ENCODE results near the gene CLCF1. TPM values are rescaled to one million over a fixed set of nuclear protein-coding genes. Genes with fewer than 3 reads are reported as not detected.

The CLCF1 gene
- total and polyA plus RNA-seq, 2 of the 13 experiments (the other 11 are each of a cell fraction or from before 2014, with no cell fraction given): 0.49 to 0.78 TPM

GRCh38 chr11:67393990-67394389 lies 20.6 kb upstream of the CLCF1 start:
- Histone ChIP-seq H3K9ac (ENCODE audit: insufficient read depth, low read depth, low read length) (no peak overlapping the region), H3K27ac (ENCODE audit: extremely low read length, insufficient read depth, low read length) (no peak overlapping the region), H3K4me3 (replicated peaks in 1 of 3; ENCODE audit: insufficient read depth in 1 of 3, low read depth in 2 of 3, low read length in 3 of 3) (no peak overlapping the region), H3K4me1 (ENCODE audit: insufficient read depth, low read length) (peaks cover 35% of the 10 kb centered on the region), H3K9me3 (ENCODE audit: low read length) (no peaks in the 10 kb centered on the region), H3K27me3 (ENCODE audit: control insufficient read depth in 1 of 2, insufficient read depth in 2 of 2, low read length in 2 of 2) (no peaks in the 10 kb centered on the region), H3K4me2 (ENCODE audit: low read depth, low read length) (no peak overlapping the region), H3K79me2 (ENCODE audit: insufficient read depth, low read length) (peaks cover 10% of the 10 kb centered on the region), H3K36me3 (replicated peaks in 1 of 2; ENCODE audit: control insufficient read depth in 1 of 2, insufficient read depth in 2 of 2, low read length in 2 of 2) (peaks cover 14 to 24% of the 10 kb centered on the region in 2 experiments; a peak in 4 of 5 replicates), H4K20me1 (ENCODE audit: insufficient read depth, low read length) (no peaks in the 10 kb centered on the region), H2AFZ (ENCODE audit: low read length) (no peak overlapping the region)
- intact Hi-C loops (cut with micrococcal nuclease; ENCODE audit: unreplicated experiment) (no loop called here), in situ Hi-C loops (cut with HindIII; ENCODE audit: extremely low pct_ligation_motif_present, low pct_unique_long_range_greater_than_20kb) (no loop called here)
- POLR2A ChIA-PET: interaction anchor here (3.8 kb wide), 1 partner anchor 7 kb away, joined by 81 read pairs; the partner anchor contains the start of gene PPP1CA
- no peak for TF ChIP-seq TGIF2 (CRISPR knock-in tag; IDR thresholded peaks at IDR 0.05)
- ATAC-seq: no peak
- FAIRE-seq: no peak
- CTCF ChIA-PET (ENCODE audit: low intra/inter-chr PET ratio, low total read pairs): no interaction called here
- WGBS (ENCODE audit: low lambda C conversion rate): 84% methylated on average over 5 of the region's 5 CpGs
- DNase-seq (ENCODE audit: low spot score): no peak
- no TSS peak for BruUV-seq (replicated peaks)

DNA sequence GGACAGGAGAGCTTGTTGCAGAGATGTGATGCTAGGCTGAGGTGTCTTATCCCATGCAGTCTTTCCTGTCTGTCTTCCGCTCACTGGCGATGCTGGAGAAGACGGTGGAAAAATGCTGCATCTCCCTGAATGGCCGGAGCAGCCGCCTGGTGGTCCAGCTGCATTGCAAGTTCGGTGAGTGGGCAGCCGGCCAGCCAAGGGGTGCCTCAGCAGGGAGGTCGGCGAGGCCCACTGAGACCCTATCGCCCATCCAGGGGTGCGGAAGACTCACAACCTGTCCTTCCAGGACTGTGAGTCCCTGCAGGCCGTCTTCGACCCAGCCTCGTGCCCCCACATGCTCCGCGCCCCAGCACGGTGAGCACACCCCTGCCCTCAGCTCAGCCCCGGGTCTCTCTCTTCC lies 20.0 kb upstream of the CLCF1 start:
- Histone ChIP-seq H3K4me2 (ENCODE audit: low read depth, low read length) (no peak overlapping the region), H3K36me3 (replicated peaks in 1 of 2; ENCODE audit: control insufficient read depth in 1 of 2, insufficient read depth in 2 of 2, low read length in 2 of 2) (peaks cover 12 to 18% of the 10 kb centered on the region in 2 experiments; a peak in 4 of 5 replicates), H3K9ac (ENCODE audit: insufficient read depth, low read depth, low read length) (no peak overlapping the region), H3K27ac (ENCODE audit: extremely low read length, insufficient read depth, low read length) (no peak overlapping the region), H3K79me2 (ENCODE audit: insufficient read depth, low read length) (peaks cover 10% of the 10 kb centered on the region), H4K20me1 (ENCODE audit: insufficient read depth, low read length) (no peaks in the 10 kb centered on the region), H2AFZ (ENCODE audit: low read length) (no peak overlapping the region), H3K4me1 (ENCODE audit: insufficient read depth, low read length) (peaks cover 40% of the 10 kb centered on the region), H3K4me3 (replicated peaks in 1 of 3; ENCODE audit: insufficient read depth in 1 of 3, low read depth in 2 of 3, low read length in 3 of 3) (no peak overlapping the region), H3K27me3 (ENCODE audit: control insufficient read depth in 1 of 2, insufficient read depth in 2 of 2, low read length in 2 of 2) (no peaks in the 10 kb centered on the region), H3K9me3 (ENCODE audit: low read length) (no peaks in the 10 kb centered on the region)
- intact Hi-C loops (cut with micrococcal nuclease; ENCODE audit: unreplicated experiment): no loop called here
- DNase-seq (ENCODE audit: low spot score) (no peak), ATAC-seq (no peak), FAIRE-seq (no peak)
- WGBS (ENCODE audit: low lambda C conversion rate): 87% methylated on average over 11 of the region's 18 CpGs
- in situ Hi-C loops (cut with HindIII; ENCODE audit: extremely low pct_ligation_motif_present, low pct_unique_long_range_greater_than_20kb): no loop called here
- POLR2A ChIA-PET: interaction anchor here (3.8 kb wide), 1 partner anchor 8 kb away, joined by 81 read pairs; the partner anchor contains the start of gene PPP1CA
- CTCF ChIA-PET (ENCODE audit: low intra/inter-chr PET ratio, low total read pairs): no interaction called here
- BruUV-seq (replicated peaks): no TSS peak
- TF ChIP-seq NR2F6 (IDR thresholded peaks at IDR 0.05) (no peak), NR2F6 (CRISPR knock-in tag; IDR thresholded peaks at IDR 0.05) (no peak), FLYWCH1 (CRISPR knock-in tag; IDR thresholded peaks at IDR 0.05) (no peak), ZBTB33 (CRISPR knock-in tag; IDR thresholded peaks at IDR 0.05) (no peak), CC2D1A (CRISPR knock-in tag; IDR thresholded peaks at IDR 0.05) (no peak), ADNP (CRISPR knock-in tag; IDR thresholded peaks at IDR 0.05) (no peak), MAF1 (CRISPR knock-in tag; IDR thresholded peaks at IDR 0.05; ENCODE audit: borderline replicate concordance) (no peak), ZNF550 (CRISPR knock-in tag; IDR thresholded peaks at IDR 0.05; ENCODE audit: borderline replicate concordance) (no peak), RBM22 (optimal IDR thresholded peaks at IDR 0.05; ENCODE audit: low read length) (no peak), ATM (IDR thresholded peaks at IDR 0.05; ENCODE audit: borderline replicate concordance) (no peak), ZNF563 (CRISPR knock-in tag; IDR thresholded peaks at IDR 0.05) (no peak), KMT2B (CRISPR knock-in tag; IDR thresholded peaks at IDR 0.05) (no peak), NFIC (IDR thresholded peaks at IDR 0.05; ENCODE audit: low read length) (no peak), ZNF737 (CRISPR knock-in tag; IDR thresholded peaks at IDR 0.05; ENCODE audit: borderline replicate concordance) (no peak), ZNF180 (CRISPR knock-in tag; IDR thresholded peaks at IDR 0.05; ENCODE audit: borderline replicate concordance, low read depth) (no peak), ESRRA (CRISPR knock-in tag; IDR thresholded peaks at IDR 0.05; ENCODE audit: low read depth) (no peak), NONO (IDR thresholded peaks at IDR 0.05) (no peak), NONO (CRISPR knock-in tag; conservative IDR thresholded peaks at IDR 0.05) (no peak), ZNF629 (CRISPR knock-in tag; conservative IDR thresholded peaks at IDR 0.05) (no peak), ZMYM3 (CRISPR knock-in tag; IDR thresholded peaks at IDR 0.05) (no peak), ZEB1 (IDR thresholded peaks at IDR 0.05; ENCODE audit: insufficient replicate concordance, low read depth) (no peak)

Data from HepG2 (cell line).